Neural cell (in vitro differentiated cells): ENCODE data around the gene PRKAR1B.

Source experiments
- CTCF ChIP-seq: fragments of 450-650 bp; IDR thresholded peaks from 2 replicates; pipeline ENCODE4 v1.5.1; 2014; ENCODE audit warnings: antibody characterized with exemption, mild to moderate bottlenecking, moderate library complexity; ENCODE audit not compliant: poor library complexity, severe bottlenecking
- EP300 ChIP-seq: fragments of 450-650 bp; conservative IDR thresholded peaks from 2 replicates; pipeline ENCODE4 v1.6.1; 2014; ENCODE audit warnings: antibody characterized with exemption, mild to moderate bottlenecking, moderate library complexity; ENCODE audit not compliant: poor library complexity, severe bottlenecking
- EZH2 ChIP-seq: fragments of 200-600, 300-800 bp; shearing (Covaris generic), sonication (generic); IDR thresholded peaks from 2 replicates; pipeline ENCODE4 v1.6.1; 2014; ENCODE audit warnings: antibody characterized with exemption, low read length, borderline replicate concordance, mild to moderate bottlenecking; ENCODE audit not compliant: insufficient read depth, poor library complexity, severe bottlenecking
- MXI1 ChIP-seq: fragments of 450-650 bp; conservative IDR thresholded peaks from 2 replicates; pipeline ENCODE4 v1.6.1; 2014; ENCODE audit warnings: antibody characterized with exemption, mild to moderate bottlenecking; ENCODE audit not compliant: poor library complexity, severe bottlenecking
- POLR2AphosphoS5 ChIP-seq: IDR thresholded peaks from 2 replicates; pipeline ENCODE4 v1.6.1; 2012
- RAD21 ChIP-seq: fragments of 450-650 bp; conservative IDR thresholded peaks from 2 replicates; pipeline ENCODE4 v1.6.1; 2014; ENCODE audit warnings: antibody characterized with exemption, mild to moderate bottlenecking, moderate library complexity
- REST ChIP-seq: IDR thresholded peaks from 2 replicates; pipeline ENCODE4 v1.6.1; 2012; ENCODE audit warnings: borderline replicate concordance
- SMC3 ChIP-seq: fragments of 450-650 bp; conservative IDR thresholded peaks from 2 replicates; pipeline ENCODE4 v1.6.1; 2014; ENCODE audit warnings: antibody characterized with exemption, mild to moderate bottlenecking, moderate library complexity; ENCODE audit not compliant: poor library complexity
- TAF1 ChIP-seq: IDR thresholded peaks from 2 replicates; pipeline ENCODE4 v1.6.1; 2012; ENCODE audit warnings: low read depth

- TF ChIP-seq CTCF (no peak), EZH2 (no peak), TAF1 (no peak), MXI1 (no peak), POLR2AphosphoS5 (no peak), REST (no peak), EP300 (no peak), RAD21 (no peak), SMC3 (no peak)
Measured at GRCh38 chr7:630539-630938, 96.5 kb downstream of the PRKAR1B start.
